Measurements from ENCODE around the gene ARGFX. TPM values are rescaled to one million over a fixed set of nuclear protein-coding genes. Genes with fewer than 3 reads are reported as not detected.

Gene ARGFX
- total and polyA plus RNA-seq, 2 experiments from 2014 or later = not detected

Other genes starting within 250 kb of the ARGFX start
- gene POLQ, start 22.0 kb upstream of the ARGFX start, total RNA-seq (2014; rRNA removed; shearing (Covaris generic)) = 14.7 and 20.6 TPM in 2 replicates
- 4.5 and 6.9 TPM in 2 replicates for gene POLQ, start 22.0 kb upstream of the ARGFX start, polyA plus RNA-seq (2016; fragmentation: Nextera tagmentation; extraction: Ambion mirVana)
- gene FBXO40, start 25.4 kb downstream of the ARGFX start, total RNA-seq (2014; rRNA removed; shearing (Covaris generic)) = 0.03 and 0.23 TPM in 2 replicates
- 0.05 TPM in 1 of 2 replicates, not detected in the other for gene FBXO40, start 25.4 kb downstream of the ARGFX start, polyA plus RNA-seq (2016; fragmentation: Nextera tagmentation; extraction: Ambion mirVana)
- gene HCLS1, start 93.0 kb downstream of the ARGFX start, total RNA-seq (2014; rRNA removed; shearing (Covaris generic)) = 0.66 and 0.93 TPM in 2 replicates
- gene HCLS1, start 93.0 kb downstream of the ARGFX start, polyA plus RNA-seq (2016; fragmentation: Nextera tagmentation; extraction: Ambion mirVana) = 0.63 and 1.1 TPM in 2 replicates
- gene GOLGB1, start 181.8 kb downstream of the ARGFX start, total RNA-seq (2014; rRNA removed; shearing (Covaris generic)) = 19.8 and 34.5 TPM in 2 replicates
- gene GOLGB1, start 181.8 kb downstream of the ARGFX start, polyA plus RNA-seq (2016; fragmentation: Nextera tagmentation; extraction: Ambion mirVana) = 43.7 and 56.8 TPM in 2 replicates